Subcutaneous adipose tissue (tissue), 4 donors: ENCODE results near the gene DTNA. TPM values are rescaled to one million over a fixed set of nuclear protein-coding genes. Genes with fewer than 3 reads are reported as not detected.

Source experiments
- CTCF ChIP-seq: fragments of 450-650 bp; IDR thresholded peaks from one replicate; pipeline ENCODE4 v1.5.1; 2016; ENCODE audit warnings: low read depth, mild to moderate bottlenecking, control low read depth, antibody characterized with exemption, moderate library complexity
- total RNA-seq, 4 donors: library from RNA; depleted of rRNA; stranded (reverse); fragments of >200 nt; gene quantifications; one replicate each; pipeline ENCODE4 v1.1.0, GENCODE V29; 2016

Gene DTNA
- total RNA-seq, 4 donors from 2014 or later: 16.0 to 38.8 (median 25.3) TPM

GRCh38 chr18:34870555-34871310 lies 160.6 kb downstream of the DTNA start:
- no peak for TF ChIP-seq CTCF

- no peak for TF ChIP-seq CTCF
These were observed 161.3 kb downstream of the DTNA start for GRCh38 chr18:34871435-34871834.

GRCh38 chr18:34872066-34872465 lies 162.0 kb downstream of the DTNA start:
- no peak for TF ChIP-seq CTCF

- no peak for TF ChIP-seq CTCF
These were observed 164.0 kb downstream of the DTNA start for GRCh38 chr18:34873986-34874580.

- TF ChIP-seq CTCF: no peak
These were observed 165.1 kb downstream of the DTNA start for GRCh38 chr18:34875150-34875549.

GRCh38 chr18:34880403-34880802 lies 170.3 kb downstream of the DTNA start:
- no peak for TF ChIP-seq CTCF

GRCh38 chr18:34880882-34881834 lies 171.1 kb downstream of the DTNA start:
- no peak for TF ChIP-seq CTCF
